DMS 273 (cell line): ENCODE measurements around the gene FEZF1.

Experiments used
- DNase-seq: peaks from one replicate; lab custom pipeline; 2025; ENCODE audit not compliant: unreplicated experiment; lab: John Stamatoyannopoulos, UW

FEZF1 gene

DNA sequence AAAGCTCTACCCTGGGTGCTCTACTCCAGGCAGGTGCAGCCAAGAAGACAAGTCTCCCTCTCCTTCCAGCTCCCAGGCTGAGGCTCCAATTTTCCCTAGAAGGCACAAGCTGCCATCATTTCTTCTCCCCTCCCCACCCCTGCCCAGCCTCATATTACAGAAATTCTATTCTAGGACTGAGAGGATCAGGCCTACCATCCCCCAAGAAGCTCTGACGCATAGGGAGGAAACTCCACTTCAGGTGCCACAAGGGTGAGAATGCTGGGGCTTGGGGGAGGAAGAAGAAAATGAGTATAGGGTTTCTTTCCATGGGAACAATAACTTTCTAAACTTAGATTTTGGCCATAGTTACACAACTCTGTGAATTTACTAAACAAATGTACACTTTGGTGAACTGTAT, 35.3 kb downstream of the FEZF1 start:
- no peak for DNase-seq

DNA sequence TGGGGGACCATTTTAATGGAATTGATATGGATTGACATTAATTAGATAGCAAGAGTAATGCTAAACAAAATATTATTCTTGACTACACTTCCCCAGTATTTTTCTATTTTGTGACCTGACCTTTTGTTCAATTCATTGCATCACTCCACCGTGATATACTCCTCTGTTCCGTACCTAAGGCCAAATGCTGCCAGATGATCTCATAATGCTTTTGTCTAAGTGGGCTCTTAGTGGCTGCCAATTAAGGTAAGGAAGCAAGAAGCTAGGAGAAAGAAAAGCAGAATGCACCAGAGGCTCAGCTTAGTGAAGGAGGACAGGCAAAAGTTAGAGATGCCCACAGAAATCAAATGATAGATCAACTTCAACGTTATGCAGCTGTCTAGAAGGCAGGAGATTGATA, 36.4 kb downstream of the FEZF1 start:
- DNase-seq: no peak

DNA sequence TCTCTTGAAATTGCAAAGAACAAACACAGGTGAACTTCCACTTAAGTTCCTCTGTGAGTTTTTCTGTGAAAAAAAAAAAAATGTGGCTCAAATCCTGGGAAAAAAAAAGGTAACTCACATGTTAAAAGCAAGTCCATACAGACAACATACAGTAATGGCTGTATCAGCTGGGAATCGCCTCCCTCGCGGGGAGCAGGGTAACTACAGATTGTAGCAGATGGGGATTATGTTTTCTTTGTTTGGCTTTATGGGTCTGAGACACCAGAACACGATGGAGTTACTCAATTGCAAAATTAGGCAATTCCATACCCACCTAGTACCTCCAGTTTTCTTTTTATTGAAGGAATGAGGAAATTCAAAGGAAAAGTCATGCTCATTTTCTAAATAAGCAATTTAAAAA, 42.3 kb downstream of the FEZF1 start:
- no peak for DNase-seq

DNA sequence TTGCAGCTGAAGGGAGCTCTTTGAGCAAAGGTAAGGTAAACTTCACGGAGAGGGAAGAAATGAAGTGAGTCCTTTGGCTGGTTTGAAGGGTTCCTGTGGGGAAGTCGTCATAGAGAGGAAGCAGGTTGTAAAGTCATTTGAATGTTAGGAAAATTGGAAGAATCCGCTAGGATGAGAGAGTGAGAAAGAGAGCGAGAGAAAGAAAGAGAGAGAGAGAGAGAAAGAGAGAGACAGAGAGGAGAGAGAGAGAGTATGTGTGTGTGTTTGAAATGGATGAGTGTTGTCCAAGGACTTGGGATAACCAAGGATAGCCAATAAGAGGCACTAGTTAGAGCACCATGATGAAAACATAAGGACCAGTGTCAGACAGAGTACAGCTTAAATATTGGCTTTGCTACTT, 43.1 kb downstream of the FEZF1 start:
- DNase-seq: no peak

DNA sequence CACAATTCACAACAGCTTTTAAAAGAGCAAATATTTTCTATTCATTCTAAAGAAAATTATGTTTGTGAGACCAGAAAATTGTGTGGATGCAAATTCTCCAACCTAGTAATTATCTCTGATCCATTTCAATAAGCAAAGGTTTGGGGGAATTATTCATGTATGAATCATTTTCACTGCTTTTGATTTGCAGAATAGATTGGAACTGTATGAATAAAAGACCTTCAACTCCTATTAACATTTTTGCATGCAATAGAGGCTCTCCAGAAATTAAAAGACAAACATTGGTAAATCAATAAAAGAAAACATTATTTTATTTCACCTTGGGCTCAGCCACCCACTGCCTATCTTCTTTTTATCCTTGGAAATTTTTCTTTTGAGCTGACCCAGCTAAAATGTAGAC, 43.5 kb downstream of the FEZF1 start:
- DNase-seq: no peak

DNA sequence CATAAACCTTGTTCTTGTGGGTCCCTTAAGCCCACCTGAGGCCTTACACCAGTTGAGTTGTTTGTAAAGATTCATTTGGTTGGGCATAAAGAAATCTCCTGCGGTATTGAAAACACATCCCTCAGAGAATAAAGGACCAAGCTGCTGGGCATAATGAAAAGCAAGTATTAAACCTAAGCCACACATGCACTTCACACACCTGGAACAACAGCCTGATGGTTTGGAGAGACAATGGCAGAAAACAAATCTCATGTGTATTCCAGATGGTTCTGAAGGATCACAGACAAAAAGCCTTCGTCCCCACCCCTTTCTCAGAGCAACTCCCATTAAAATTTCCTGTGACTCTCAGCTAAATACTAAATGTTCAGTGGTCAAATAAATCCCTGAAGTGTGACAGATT, 44.2 kb downstream of the FEZF1 start:
- no peak for DNase-seq

DNA sequence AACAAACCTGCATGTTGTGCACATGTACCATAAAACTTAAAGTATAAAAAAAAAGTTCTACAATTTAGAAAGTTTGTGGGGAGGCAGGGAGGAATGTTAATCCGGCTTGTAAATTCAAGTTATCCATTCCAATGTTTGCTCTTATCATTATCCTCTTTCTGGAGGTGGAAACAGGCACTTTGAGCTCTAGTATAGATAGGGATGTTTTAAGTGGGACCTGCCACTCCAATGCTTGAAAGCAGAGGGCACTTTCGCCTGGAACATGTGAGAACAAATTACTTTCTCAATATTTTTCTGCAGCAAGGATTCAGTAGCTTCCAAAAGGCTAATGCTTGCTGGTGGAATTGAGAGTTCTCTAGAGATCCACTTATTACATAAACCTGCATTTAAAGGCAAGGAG, 45.6 kb downstream of the FEZF1 start:
- DNase-seq: no peak

DNA sequence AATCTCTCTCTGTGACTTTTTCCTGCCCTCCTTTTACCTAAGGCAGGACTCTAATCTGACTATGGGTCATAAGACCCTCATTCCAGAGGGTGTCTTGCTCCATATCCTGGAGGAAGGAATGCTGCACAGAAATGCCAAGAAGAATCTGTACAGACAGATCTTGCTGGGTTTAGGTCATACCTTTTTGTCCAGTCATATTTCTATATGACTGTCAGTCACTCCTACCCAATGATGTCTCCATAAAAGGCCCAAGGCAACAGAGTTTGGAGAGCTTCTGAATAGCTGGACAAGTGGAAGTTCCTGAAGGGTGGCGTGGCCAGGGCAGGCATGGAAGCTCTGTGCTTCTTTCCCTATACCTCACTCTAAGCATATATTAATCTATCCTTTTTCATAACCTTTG, 47.5 kb downstream of the FEZF1 start:
- DNase-seq: no peak

DNA sequence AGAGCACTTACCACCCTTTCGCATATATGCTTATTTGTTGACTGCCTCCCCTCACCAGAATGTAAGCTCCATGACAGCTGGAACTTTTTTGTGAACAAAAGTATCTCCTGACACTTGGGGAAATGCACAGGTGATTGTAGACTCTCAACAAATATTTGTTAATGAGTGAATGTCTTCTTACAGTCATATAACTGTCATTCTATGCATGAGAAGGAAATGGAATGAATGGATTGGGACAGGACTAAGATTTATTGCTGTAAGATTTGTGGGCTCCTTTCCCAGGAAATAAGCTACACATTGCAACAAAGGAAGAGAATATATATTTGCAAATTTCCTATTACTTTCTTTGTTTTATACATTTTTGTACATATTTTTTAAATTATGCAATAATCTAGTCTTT, 48.5 kb downstream of the FEZF1 start:
- DNase-seq: no peak

DNA sequence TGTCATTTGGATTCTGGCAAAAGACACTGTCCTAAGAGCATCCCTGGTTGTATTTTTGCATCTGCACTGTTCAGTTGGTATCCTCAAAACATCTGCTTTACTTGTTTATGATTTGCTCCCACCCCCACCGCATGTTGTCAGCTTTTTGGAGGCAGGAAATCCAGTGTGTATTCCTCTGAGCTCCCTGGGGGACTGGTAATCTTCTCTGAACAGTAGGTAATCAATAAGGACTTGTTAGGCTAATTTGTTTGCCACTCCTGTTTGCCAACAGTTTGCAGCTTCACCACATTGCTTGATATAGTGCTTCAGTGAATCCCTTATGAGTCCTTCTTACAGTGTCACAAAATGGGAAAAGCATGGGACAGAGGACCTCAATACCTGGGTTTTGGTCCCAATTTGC, 49.1 kb downstream of the FEZF1 start:
- no peak for DNase-seq
